IPS DF 6.9 (cell line): ENCODE measurements around the gene ATP6V0D1.
"Not testable (repeated sequence)": the region's sequence is repeated elsewhere in the genome, so short reads cannot be mapped to it uniquely, and the experiment has no call there.

Source experiments
- DNase-seq: peaks from one replicate; pipeline ENCODE4 v3.0.0-alpha.2; 2013; ENCODE audit warnings: low read depth, low spot score
- H3K27ac ChIP-seq: one replicate; pipeline ENCODE4 v1.5.1; 2013; ENCODE audit warnings: low read length, control low read depth
- H3K27me3 ChIP-seq: 2 replicates; pipeline ENCODE4 v1.6.1; 2013; ENCODE audit warnings: mild to moderate bottlenecking, low read length; ENCODE audit not compliant: control insufficient read depth, insufficient read depth
- H3K36me3 ChIP-seq: 2 replicates; pipeline ENCODE4 v1.6.1; 2013; ENCODE audit warnings: low read length; ENCODE audit not compliant: control insufficient read depth, insufficient read depth
- H3K4me1 ChIP-seq: 2 replicates; pipeline ENCODE4 v1.6.1; 2013; ENCODE audit warnings: low read length; ENCODE audit not compliant: control insufficient read depth, insufficient read depth
- H3K4me3 ChIP-seq: 2 replicates; pipeline ENCODE4 v1.5.1; 2013; ENCODE audit warnings: mild to moderate bottlenecking, low read length
- H3K9me3 ChIP-seq: 2 replicates; pipeline ENCODE4 v1.6.1; 2013; ENCODE audit warnings: low read length, inconsistent platforms; ENCODE audit not compliant: control insufficient read depth, insufficient read depth
- WGBS: extraction: QIAGEN DNeasy Blood & Tissue Kit; methylation state at CpG from one replicate; pipeline ENCODE4 v1.1.7; 2013; ENCODE audit warnings: mixed read lengths, missing lambda C conversion rate; ENCODE audit not compliant: insufficient read length, insufficient coverage; 5-methylcytosine and 5-hydroxymethylcytosine counted together

ATP6V0D1 gene

DNA sequence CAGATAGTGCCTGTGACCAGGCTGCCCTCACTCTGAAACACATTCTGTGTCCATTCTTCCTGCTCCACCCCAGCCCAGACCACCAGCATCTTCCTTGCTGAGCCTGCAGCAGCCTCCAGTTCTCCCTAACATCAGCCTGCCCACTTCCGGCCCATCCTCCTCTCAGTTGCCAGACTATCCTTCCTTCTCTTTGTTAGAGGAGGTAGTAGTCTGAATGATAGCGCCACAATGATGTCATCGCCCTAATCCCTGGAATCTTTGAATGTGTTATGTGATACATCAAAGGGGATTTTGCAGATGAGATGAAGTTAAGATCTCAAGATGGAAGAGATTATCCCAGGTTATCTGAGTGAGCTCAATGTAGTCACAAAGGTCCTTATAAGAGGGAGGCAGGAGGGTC, 61.5 kb downstream of the ATP6V0D1 start:
- no peak for DNase-seq
- WGBS, result no CpG with 5 or more reads among the region's 3 CpGs

GRCh38 chr16:67417333-67418061, 63.5 kb downstream of the ATP6V0D1 start:
- H3K9me3 ChIP-seq, result no peaks in the 10 kb centered on the region
- H3K36me3 ChIP-seq, result no peaks in the 10 kb centered on the region
- no peaks in the 10 kb centered on the region for H3K27me3 ChIP-seq
- no peak overlapping the region for H3K27ac ChIP-seq
- no CpG with 5 or more reads among the region's 2 CpGs for WGBS
- no peak for DNase-seq
- no peak overlapping the region for H3K4me3 ChIP-seq
- peaks cover 4% of the 10 kb centered on the region; the same call in 1 of the 2 replicates for H3K4me1 ChIP-seq

More for the DNA sequence above, 61.5 kb downstream of the ATP6V0D1 start:
- no peak overlapping the region for H3K4me3 ChIP-seq
- H3K27ac ChIP-seq, result no peak overlapping the region
- peaks cover 3% of the 10 kb centered on the region; the same call in 1 of the 2 replicates for H3K4me1 ChIP-seq
- H3K36me3 ChIP-seq, result no peaks in the 10 kb centered on the region
- no peaks in the 10 kb centered on the region for H3K9me3 ChIP-seq
- H3K27me3 ChIP-seq, result no peaks in the 10 kb centered on the region

DNA sequence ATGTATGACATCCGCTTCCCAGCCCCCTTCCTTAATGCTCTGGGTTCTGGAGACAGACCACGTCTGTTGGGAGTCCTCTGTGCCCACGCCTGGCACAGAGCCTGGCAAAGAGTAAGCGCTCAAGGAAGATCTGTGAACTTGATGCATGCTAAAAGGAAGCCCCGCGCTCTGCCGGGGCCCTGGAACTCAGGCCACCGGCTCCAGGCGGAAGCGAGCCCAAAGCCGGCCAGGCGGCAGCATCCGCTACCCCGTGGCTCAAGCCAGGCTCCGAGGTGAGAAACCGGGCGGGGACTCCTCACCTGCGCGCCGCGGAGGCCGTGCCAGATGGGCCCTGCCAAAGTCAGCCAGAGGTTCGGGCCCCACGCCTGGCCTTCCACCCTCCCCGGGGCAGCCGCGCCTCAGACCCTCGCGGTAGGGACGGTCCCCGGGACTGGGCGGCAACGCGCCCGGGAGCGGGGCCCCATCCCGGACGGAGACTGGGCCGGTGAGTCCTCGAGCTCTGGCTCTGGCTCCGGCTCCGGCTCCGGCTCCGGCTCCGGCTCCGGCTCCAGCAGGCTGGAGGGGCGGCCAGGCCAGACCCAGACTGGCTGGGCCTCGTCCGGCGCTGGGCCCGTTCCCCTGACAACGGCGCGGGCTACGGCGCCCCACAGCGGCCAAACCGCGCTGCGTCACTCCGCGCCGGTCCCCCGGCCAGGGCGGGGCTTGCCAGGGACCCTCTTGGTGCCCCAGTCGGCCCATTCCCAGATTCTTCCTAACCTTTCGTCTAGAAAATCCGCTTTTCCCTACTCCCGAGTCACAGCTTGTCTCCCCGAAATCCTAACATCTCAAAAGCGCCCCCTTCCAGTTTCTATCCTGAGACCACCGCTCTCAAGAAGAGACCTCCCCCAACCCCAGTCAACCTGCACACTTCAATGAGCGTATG, 64.8 kb downstream of the ATP6V0D1 start, which contains the start of gene ZDHHC1:
TSS of gene ZDHHC1 (minus strand) at position 606 of the 922 bp plus-strand sequence. CDS start 8,702 bp downstream, outside the sequence.
- H3K27ac ChIP-seq, result no peak within 1 kb of the TSS
- no peaks in the 10 kb centered on the region for H3K9me3 ChIP-seq
- H3K4me3 ChIP-seq, result peak within 1 kb of the TSS; percentile 87
- no peak for DNase-seq
- peaks cover 2% of the 10 kb centered on the region; the same call in 1 of the 2 replicates for H3K4me1 ChIP-seq
- no peaks in the 10 kb centered on the region for H3K27me3 ChIP-seq
- H3K36me3 ChIP-seq, result no peaks in the 10 kb centered on the region
- no CpG with 5 or more reads among the region's 73 CpGs for WGBS

DNA sequence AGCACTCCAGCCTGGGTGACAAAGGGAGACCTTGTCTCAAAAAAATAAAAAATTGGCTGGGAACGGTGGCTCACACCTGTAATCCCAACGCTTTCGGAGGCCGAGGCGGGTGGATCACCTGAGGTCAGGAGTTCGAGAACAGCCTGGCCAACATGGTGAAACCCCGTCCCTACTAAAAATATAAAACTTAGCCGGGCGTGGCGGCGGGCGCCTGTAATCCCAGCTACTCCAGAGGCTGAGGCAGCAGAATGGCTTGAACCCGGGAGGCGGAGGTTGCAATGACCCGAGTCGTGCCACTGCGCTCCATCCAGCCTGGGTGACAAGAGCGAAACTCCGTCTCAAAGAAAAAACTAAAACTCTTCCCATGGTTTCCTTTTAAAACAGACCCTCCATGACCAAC, 65.5 kb downstream of the ATP6V0D1 start:
- not testable (repeated sequence) for H3K27me3 ChIP-seq, H3K9me3 ChIP-seq, H3K4me3 ChIP-seq, DNase-seq, H3K4me1 ChIP-seq, H3K36me3 ChIP-seq, H3K27ac ChIP-seq
- WGBS, result no CpG with 5 or more reads among the region's 19 CpGs

DNA sequence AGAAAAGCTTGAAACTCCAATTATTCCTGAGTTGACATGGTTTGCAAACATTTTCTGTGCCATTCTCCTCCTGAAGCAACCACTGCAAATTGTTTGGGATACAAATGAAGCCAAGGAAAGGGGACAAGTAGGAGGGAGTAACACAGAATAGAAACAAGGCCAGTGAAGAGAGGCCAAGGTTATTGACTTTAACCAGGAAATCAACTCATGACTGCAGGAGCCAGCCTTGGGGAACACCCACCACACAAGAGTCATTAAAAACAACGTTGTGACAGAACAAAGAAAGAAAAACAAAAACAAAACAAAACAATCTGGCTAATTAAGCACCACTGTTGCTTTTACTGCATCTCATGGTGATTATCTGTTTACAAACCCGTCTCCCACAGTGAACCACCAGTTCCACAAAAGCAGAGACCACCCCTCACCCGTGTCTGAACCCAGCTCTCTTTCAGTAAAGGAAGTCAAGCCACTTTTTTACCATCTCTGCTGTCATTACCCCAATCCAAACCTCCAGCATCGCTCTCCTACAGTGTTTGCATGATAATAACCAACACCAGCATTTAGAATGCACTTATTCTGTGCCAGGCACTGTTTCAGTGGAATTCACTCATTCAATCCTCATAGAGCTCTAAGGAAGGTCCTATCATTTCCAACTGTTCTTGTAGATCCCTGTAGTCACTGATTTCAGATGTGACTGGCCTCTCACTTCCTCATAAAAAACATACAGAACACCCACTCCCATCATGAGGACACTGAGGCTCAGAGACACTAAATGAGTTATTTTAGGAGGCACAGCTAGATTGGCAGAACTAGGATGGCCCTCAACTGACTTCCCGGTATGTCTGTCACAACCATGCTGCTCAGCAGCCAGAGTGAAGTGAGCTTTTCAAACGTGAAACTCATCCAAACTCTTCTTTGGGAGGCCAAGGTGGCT, 66.7 kb downstream of the ATP6V0D1 start:
- Histone ChIP-seq H3K36me3 (no peaks in the 10 kb centered on the region), H3K4me1 (peaks cover 2% of the 10 kb centered on the region; the same call in 1 of the 2 replicates), H3K27me3 (no peaks in the 10 kb centered on the region), H3K4me3 (no peak overlapping the region), H3K27ac (no peak overlapping the region), H3K9me3 (no peaks in the 10 kb centered on the region)
- no peak for DNase-seq
- no CpG with 5 or more reads among the region's 6 CpGs for WGBS

DNA sequence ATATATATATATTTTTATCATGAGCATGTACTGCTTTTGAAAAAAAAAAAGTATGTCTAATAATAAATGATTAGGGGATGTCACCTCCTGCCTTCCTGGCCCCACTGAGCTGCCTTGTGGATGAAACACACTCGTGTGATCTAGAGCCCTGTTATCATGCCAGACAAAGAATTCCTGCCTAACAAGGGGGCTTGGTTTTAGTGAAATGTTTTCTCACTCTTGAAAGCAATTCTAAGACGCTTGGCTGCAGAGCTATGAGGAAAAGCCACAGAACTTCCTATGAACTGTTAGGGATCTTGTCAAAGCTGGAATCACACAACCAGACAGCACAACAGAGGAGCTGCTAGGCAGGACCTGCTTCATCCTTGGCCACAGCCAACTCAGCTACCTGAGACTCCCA, 68.7 kb downstream of the ATP6V0D1 start:
- Histone ChIP-seq H3K9me3 (no peaks in the 10 kb centered on the region), H3K36me3 (no peaks in the 10 kb centered on the region), H3K4me3 (no peak overlapping the region), H3K27me3 (no peaks in the 10 kb centered on the region), H3K27ac (no peak overlapping the region), H3K4me1 (peaks cover 3% of the 10 kb centered on the region; the same call in 1 of the 2 replicates)
- no peak for DNase-seq
- WGBS, result no CpG with 5 or more reads among the region's 2 CpGs

- DNase-seq, result no peak
- Histone ChIP-seq H3K36me3 (no peaks in the 10 kb centered on the region), H3K4me3 (no peak overlapping the region), H3K4me1 (peaks cover 3% of the 10 kb centered on the region; the same call in 1 of the 2 replicates), H3K9me3 (no peaks in the 10 kb centered on the region), H3K27me3 (no peaks in the 10 kb centered on the region), H3K27ac (no peak overlapping the region)
- WGBS, result no CpG with 5 or more reads among the region's 3 CpGs
Measured at GRCh38 chr16:67411339-67411738, 69.6 kb downstream of the ATP6V0D1 start.

DNA sequence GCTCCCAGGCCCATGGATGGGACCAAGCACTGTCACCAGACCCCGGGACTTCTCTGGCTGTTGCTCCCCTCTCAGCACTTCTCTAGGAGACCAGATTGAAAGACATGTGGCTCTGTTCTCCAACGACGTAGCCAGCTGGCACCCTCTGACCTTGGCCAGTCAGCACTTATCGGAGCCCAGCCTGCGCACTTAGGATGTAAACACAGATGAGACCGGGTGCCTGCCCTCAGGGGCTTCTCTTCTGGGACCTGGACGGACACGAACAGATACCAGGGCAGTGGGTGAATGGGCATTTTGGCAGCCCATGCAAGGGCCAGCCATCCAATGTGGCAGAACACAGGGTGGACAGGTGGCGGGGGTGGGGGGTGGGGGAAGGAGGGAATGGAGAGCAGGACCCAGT, 71.3 kb downstream of the ATP6V0D1 start:
- DNase-seq, result no peak
- Histone ChIP-seq H3K27me3 (no peaks in the 10 kb centered on the region), H3K4me1 (peaks cover 5% of the 10 kb centered on the region; the same call in 1 of the 2 replicates), H3K4me3 (no peak overlapping the region), H3K36me3 (no peaks in the 10 kb centered on the region), H3K27ac (no peak overlapping the region), H3K9me3 (no peaks in the 10 kb centered on the region)
- WGBS, result no CpG with 5 or more reads among the region's 9 CpGs

GRCh38 chr16:67407788-67408452, 73.0 kb downstream of the ATP6V0D1 start:
- H3K4me1 ChIP-seq, result peaks cover 7% of the 10 kb centered on the region; the same call in 1 of the 2 replicates

More at GRCh38 chr16:67407788-67408452, 73.0 kb downstream of the ATP6V0D1 start:
- H3K27ac ChIP-seq, result no peak overlapping the region
- no peaks in the 10 kb centered on the region for H3K9me3 ChIP-seq
- no peak for DNase-seq
- no peak overlapping the region for H3K4me3 ChIP-seq
- no CpG with 5 or more reads among the region's 6 CpGs for WGBS
- H3K27me3 ChIP-seq, result no peaks in the 10 kb centered on the region
- H3K36me3 ChIP-seq, result no peaks in the 10 kb centered on the region
